Astrocyte of the cerebellum (primary cell): Measurements from ENCODE around the gene IFT122.

Experiments
- DNase-seq: peaks from one replicate; pipeline ENCODE4 v3.0.0-alpha.2; 2011; ENCODE audit warnings: low read depth
- H3K4me3 ChIP-seq: 2 replicates; pipeline ENCODE4 v1.5.1; 2011; ENCODE audit warnings: mild to moderate bottlenecking, low read depth, low read length, moderate library complexity
- in situ Hi-C: cut with HindIII; loops from 2 replicates; pipeline ENCODE4 v1.10.0; 2017; ENCODE audit warnings: low sequenced_read_pairs
- TF ChIP-seq, protein P1 (sequence below): IDR thresholded peaks from 2 replicates; pipeline ENCODE4 v1.5.1; 2012; ENCODE audit warnings: low read length, low read depth, moderate library complexity, mild to moderate bottlenecking; ENCODE audit errors: missing control alignments

The IFT122 gene

DNA sequence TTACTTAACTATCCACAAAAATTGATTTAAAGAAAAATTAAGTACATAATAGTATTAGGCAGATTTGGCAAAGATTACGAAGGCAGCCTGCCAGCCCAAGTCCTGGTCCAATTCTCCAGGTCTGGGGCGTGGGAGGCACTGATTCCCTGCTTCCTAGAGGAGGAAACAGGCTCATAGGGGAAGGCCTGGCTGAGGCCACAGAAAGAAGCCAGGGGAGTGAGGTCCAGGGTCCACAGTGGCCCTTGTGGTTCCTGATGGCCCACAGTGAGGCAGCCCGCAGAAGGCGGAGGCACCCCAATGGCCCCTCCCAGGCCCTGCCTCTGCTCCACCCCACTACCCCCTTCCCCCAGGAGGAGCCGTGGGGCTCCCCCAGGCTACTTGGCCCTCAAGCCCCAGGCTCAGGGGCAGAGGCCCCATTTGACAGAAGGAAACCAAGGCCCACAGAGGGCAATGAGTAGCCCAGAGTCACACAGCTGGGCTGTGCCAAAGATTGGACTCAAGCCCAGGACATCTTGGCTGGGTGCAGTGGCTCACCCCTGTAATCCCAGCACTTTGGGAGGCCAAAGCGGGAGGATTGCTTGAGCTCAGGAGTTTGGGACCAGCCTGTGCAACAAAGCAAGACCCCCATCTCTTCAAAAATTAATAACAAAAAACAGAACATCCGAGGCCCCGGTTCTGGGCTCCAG is 124.0 kb downstream of the IFT122 start:
- no peak for DNase-seq
- no peak overlapping the region for H3K4me3 ChIP-seq
- in situ Hi-C loops: no loop called here
- TF ChIP-seq, protein P1, sequence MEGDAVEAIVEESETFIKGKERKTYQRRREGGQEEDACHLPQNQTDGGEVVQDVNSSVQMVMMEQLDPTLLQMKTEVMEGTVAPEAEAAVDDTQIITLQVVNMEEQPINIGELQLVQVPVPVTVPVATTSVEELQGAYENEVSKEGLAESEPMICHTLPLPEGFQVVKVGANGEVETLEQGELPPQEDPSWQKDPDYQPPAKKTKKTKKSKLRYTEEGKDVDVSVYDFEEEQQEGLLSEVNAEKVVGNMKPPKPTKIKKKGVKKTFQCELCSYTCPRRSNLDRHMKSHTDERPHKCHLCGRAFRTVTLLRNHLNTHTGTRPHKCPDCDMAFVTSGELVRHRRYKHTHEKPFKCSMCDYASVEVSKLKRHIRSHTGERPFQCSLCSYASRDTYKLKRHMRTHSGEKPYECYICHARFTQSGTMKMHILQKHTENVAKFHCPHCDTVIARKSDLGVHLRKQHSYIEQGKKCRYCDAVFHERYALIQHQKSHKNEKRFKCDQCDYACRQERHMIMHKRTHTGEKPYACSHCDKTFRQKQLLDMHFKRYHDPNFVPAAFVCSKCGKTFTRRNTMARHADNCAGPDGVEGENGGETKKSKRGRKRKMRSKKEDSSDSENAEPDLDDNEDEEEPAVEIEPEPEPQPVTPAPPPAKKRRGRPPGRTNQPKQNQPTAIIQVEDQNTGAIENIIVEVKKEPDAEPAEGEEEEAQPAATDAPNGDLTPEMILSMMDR: no peak

DNA sequence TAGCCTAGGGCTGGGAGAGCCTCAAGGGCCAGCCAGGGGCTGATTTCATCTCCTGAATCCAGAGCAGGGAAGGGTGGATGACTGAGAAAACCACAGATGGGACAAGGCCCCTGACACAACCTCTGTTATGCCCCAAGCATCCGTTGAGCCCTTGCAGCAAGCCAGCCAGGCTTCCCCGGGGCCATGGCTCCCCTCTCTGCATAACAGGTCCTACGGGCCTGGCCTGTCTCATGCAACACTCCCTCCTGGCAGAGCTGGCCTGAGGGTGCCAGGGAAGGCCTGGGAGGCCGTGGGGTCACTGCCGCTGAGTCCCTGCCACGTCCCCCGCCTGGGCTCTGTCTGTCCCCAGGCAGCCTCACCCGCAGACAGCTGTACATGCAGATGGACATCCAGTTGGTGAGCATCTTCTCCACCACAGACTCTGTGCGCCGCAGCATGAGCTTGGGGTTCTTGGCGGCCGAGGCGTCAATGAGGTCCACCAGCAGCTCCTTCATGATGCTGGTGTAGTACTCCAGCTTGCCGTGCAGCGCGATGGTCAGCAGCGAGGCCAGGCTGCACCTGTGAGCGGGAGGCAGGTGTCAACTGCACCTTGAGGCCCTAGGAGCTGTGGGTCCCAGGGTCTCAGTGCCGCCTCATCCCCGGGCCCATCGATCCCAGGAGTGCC is 125.1 kb downstream of the IFT122 start:
- no peak for DNase-seq
- H3K4me3 ChIP-seq: no peak overlapping the region
- TF ChIP-seq, protein P1: no peak
- in situ Hi-C loops: no loop called here

DNA sequence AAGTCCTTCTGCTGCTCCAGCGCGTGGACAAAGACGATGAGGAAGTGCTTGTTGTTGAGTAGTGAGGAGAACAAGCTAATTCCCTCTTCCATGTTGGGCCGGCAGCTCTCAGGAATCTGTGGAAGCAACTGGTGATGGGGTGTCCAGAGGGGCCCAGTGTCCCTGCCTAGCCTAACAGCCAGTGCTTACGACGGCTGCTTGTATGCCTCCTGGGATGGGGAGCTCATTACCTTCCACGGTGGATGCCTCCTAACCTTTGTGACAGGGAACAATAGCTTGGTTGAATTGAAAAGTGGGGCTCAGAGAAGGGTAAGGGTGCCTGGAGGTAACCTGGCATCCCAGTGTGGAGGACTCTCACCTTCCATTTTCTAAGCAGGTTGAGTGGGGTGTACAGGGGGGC is 125.9 kb downstream of the IFT122 start:
- no peak for DNase-seq
- H3K4me3 ChIP-seq: no peak overlapping the region
- in situ Hi-C loops: no loop called here
- TF ChIP-seq, protein P1: no peak

DNA sequence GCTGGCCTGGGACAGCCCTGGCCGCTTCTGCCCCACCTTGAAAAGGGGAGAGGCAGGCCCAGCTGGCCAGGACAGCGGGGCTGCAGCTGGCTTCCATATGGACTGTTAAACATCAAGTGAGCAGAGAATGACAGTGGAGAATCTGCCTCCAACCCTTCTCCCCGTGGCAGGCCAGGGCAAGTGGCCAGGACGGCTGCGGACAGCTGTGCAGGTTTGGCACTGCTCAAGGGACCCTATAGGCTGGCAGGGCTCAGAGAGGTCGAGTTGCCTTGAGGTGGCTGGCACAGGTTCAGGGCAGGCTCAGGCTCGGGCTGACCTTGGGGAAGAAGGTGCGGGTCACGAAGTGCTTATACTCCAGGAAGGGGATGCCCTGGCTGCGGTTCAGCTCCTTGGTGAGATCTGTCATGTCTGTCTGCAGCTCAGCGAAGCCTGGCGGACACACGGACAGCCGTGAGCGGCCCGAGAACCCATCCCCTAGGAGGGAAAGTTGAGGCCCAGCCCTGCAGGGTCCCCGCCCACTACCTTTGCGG is 127.2 kb downstream of the IFT122 start:
- TF ChIP-seq, protein P1: no peak
- no peak for DNase-seq
- in situ Hi-C loops: no loop called here
- no peak overlapping the region for H3K4me3 ChIP-seq

DNA sequence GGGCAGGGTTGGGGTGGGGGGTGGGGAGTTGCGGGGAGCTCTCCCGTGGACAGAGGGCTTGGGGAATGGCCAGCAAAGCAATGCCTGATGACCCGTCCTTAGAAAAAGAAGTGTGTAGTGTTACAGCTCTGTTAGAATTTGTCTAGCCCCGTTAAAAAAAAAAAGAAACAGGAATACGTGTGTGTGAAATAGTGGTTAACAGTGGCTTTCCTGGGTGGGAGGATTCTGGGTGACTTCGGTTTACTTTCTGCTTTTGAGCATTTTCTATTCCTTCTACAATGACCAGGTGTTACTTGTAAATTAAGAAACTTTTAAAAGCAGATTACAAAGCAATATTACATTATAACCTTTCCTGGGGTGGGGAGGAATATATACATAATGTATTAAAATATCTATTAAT is 127.9 kb downstream of the IFT122 start:
- no peak overlapping the region for H3K4me3 ChIP-seq
- TF ChIP-seq, protein P1: no peak
- in situ Hi-C loops: no loop called here
- no peak for DNase-seq

DNA sequence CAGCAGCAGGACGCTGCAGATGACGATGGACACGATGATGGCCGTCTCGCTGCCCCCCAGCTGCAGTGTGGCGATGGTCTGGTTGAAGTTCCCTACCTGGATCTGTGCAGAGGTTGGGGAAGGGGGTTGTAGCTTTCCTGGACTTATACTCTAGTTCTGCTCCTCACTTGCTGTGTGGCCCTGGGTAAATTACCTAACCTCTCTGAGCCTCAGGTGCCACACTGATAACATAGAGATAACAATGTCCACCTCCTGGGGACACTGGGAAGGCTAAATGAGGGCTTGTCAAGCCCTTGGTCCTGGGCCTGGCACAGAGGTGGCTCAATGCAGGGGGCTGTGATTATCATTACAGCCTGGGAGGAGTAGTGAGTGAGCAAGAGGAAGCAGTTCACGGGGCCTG is 129.8 kb downstream of the IFT122 start:
- no peak for DNase-seq
- H3K4me3 ChIP-seq: no peak overlapping the region
- TF ChIP-seq, protein P1: no peak
- in situ Hi-C loops: no loop called here
